GM12873 (cell line): ENCODE measurements around the gene NTHL1.

Source experiments
- TF ChIP-seq, protein P1 (sequence below): IDR thresholded peaks from 2 replicates; pipeline ENCODE4 v1.5.1; 2012; ENCODE audit warnings: low read depth, mild to moderate bottlenecking, moderate library complexity, low read length, control low read depth; ENCODE audit not compliant: insufficient read depth; ENCODE audit errors: missing control alignments

NTHL1 gene

DNA sequence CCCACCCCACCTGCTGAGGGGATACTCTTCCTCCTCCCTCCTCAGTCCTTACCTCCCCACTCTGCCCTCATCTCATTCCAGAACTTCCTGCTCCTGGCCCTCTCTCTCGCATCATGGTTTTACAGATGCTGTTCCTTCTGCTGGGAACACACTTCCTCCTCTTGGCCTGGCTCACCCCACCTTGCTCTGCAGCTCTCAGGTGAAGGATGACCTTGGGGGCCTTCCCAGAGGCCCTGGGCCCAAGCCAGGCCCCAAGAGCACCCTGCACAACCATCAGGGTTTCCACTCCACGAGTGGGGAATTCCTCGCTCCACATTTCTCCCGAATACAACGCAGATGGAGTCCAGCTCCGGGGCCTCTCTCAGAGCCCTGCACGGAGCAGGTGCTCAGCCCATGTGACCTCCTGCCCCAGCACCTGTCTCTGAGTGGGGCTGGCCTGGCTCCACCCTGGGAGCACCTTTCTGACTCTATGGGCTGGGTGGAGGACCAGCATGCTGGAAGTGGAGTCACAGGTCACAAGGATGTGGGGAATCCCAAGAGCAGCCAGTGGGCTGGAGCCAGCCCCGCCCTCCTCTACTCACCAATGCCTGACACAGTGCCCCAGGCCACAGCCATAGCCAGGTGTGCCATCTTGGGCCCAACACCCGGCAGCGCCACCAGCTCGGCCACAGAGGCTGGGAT lies 4.5 kb downstream of the NTHL1 start:
- TF ChIP-seq, protein P1, sequence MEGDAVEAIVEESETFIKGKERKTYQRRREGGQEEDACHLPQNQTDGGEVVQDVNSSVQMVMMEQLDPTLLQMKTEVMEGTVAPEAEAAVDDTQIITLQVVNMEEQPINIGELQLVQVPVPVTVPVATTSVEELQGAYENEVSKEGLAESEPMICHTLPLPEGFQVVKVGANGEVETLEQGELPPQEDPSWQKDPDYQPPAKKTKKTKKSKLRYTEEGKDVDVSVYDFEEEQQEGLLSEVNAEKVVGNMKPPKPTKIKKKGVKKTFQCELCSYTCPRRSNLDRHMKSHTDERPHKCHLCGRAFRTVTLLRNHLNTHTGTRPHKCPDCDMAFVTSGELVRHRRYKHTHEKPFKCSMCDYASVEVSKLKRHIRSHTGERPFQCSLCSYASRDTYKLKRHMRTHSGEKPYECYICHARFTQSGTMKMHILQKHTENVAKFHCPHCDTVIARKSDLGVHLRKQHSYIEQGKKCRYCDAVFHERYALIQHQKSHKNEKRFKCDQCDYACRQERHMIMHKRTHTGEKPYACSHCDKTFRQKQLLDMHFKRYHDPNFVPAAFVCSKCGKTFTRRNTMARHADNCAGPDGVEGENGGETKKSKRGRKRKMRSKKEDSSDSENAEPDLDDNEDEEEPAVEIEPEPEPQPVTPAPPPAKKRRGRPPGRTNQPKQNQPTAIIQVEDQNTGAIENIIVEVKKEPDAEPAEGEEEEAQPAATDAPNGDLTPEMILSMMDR, result no peak

DNA sequence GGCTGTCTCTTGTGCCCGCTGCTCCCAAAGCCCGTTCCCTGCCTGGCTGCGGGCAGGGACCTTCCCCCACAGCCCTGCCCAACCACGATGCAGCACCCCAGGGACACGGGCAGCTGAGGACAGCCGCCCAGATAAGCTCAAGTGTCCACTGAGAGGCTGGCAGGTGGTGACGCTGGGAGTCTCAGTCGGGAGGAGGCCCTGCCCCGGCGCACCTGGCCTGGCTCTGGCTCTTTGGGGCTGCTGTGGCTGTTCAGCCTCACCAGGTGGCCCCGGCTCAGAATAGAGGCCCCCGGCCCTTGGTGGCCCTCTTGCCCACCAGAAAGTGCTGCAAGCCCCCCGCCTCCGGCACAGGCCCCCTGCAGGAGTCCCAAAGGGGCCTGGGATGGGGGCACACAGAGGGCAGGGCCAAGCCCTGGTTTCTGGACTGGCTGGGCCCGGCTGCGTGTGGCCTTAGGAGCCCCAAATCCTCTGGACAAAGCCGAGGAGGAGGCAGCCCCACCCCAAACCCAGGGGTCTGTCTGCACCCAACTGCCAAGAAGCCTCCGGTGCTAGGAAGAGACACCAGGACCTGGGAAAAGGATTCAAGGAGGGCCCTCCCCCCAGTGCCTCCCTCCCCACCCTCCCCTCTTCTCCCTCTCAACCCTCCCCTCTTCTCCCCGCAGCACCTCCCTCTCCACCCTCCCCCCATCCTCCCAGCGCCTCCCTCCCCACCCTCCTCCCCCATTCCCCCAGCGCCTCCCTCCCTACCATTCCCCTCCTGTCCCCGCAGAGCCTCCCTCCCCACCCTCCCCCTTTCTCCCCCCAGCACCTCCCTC lies 5.3 kb downstream of the NTHL1 start:
- TF ChIP-seq, protein P1, result no peak

DNA sequence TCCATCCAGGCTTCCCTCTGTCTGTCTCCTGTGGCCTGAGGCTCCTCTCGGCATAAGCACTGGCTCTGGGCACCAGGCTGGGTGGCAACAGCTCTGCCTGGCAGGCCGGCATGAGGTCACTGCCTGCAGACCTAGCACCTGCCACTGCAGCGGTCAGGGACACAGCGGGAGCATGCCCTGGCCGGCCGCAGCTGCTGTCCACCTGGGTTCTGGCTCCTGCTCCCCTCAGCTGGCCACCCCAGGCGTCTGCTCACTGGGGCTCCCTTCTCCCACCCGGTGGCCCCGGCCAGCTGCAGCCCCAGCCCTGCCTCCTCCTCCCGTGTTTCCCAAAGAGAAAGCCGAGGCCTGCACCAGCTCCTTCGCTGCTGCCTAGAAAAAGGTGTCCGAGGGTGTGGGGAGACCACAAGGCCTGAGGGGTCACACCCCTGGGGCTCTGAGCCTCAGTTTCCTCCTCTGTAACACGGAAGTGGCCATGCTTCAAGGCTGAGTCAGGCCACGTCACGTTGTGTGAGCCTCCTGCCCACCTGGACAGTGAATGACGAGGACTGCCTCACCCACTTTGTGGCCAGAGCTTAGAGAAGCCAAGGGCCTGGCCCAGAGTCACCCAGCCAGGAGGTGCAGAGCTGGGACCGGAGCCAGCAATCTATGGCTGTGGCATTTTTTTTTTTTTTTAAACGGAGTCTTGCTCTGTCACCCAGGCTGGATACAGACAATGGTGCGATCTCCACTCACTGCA lies 6.7 kb downstream of the NTHL1 start:
- TF ChIP-seq, protein P1, result no peak

DNA sequence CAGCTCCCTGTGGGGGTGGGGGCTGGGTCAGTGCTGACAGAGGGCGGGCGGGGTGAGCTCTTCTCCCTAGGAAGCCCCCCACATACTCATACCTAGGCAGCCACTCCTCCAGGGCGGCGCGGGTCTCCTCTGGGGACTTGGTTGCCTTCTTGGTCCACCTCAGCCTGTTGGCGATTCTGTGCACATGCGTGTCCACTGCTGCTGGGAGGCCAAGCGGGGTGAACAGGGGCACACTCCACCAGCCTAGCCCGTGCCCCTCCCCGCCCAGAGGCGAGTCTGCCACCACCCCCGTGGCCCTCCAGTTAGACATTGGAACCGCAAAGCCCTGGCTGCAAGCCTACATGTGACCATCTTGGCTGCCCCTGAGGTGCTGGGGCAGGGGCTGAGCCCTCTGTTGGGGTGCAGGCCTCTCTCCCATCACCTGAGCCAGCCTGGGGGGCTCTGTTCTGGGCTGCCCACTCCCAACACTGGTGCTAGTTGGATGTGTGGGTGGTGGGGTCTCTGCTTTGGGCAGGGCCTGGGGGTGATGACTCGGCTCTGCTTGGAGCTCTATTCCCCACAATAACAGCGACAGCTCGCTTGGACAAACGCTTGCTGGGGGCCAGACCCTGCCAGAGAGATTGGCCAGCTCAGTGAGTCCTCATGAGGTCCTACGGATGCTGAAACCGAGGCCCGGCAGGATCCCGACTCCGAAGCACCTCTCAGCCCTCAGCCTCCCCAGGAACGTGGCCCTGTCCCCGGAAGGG lies 7.4 kb downstream of the NTHL1 start:
- TF ChIP-seq, protein P1, result no peak

DNA sequence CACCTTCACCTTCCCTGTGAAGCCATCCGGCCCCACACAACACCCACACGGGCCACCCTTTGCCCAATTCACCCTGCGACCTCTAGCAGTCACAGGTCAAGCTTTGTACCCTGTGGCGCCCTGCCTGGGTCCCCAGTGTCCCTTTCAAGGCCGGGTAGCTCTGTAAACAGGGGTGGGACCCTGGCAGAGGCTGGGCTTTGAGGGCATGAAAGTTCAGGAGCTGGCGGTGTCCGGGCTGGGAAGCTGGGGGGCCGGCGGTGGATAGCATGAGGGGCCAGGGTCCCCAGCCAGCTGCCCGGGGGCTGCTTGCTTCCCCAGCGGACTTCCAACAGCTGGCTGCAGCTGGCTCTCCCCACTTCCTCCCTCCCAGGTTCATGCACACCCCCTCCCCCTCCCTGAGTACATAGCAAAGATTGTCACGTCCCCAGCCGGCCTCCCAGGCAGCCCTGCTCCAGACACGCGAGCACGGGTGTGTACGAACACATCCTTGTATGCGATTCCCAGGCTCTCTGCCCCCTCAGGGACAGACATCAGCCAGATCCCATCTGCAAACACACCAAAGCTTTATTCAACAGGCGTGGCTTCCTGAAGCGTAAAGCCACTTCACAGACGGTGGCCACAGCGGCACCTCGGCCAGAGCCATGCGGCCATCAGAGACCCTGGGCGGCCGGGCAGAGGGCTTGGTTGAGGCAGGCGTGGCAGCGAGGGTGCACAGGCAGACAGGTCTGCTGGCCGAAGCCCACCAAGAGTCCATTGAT lies 8.2 kb downstream of the NTHL1 start:
- TF ChIP-seq, protein P1, result no peak

DNA sequence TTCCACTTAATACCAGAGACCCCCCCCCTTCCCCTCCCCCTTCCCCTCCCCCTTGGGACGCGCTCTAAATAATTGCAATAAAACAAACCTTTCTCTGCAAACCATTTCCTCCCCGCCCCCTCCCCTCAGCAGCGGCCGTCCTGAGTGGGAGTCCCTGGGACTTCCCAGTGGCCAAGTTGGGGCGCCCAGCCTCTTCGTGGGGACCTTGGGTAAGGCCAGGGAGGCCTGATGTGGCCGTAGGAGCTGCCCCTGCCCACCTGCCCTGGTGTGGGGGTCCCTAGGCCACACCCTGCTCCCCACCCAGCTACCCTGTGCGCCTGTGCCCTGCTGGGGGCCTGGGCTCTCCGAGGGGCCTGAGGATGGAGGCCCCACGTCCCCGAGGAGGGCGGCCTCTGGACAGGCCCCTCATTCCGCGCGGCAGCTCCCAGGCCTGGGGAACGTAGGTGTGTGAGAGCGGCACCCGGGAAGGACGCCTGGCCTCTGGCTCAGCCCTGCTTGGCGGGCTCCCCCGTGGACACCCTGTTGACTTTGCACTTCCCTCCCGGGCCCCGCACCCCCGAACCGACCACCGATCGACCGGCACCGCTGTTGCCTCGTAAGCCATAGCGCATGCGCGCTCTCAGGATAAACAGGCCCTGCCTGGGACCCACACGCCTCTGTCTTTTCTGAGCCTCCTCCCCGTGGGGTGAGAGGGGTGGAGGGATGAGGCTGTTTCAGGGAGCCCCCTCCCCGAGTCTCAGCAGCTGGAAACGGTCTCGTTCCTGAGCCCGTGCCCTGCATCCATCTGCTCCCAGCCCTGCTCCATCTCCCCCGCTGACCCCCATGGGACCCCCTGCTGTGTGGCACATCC lies 9.0 kb downstream of the NTHL1 start:
- TF ChIP-seq, protein P1, result no peak
